GM12878 (cell line): Measurements from ENCODE around the gene SLC6A11. TPM values are rescaled to one million over a fixed set of nuclear protein-coding genes. Genes with fewer than 3 reads are reported as not detected.

Source experiments
- ATAC-seq: fragments of 200-7000 bp; cut with Tn5 transposase; 3 replicates; pipeline ENCODE4 v1.9.1; 2020; ENCODE audit warnings: mild to moderate bottlenecking, moderate library complexity
- BruUV-seq: library from RNA; stranded (reverse); fragments of 400-500 nt; replicated peaks from 2 replicates; lab custom pipeline; 2021; lab: Mats Ljungman, UMichigan
- CTCF ChIA-PET: fragments of 300-600 bp; sonication (Branson Sonifier 250); formaldehyde crosslinking; extraction: SDS; loops from one replicate; lab custom pipeline; 2021; ENCODE audit warnings: inconsistent platforms; lab: Yijun Ruan, JAX
- POLR2A ChIA-PET: fragments of 350-600 bp; formaldehyde crosslinking; extraction: SDS; loops from one replicate; lab custom pipeline; 2021; ENCODE audit warnings: inconsistent platforms; lab: Charles Lee
- RAD21 ChIA-PET: fragments of 300-600 bp; sonication (Branson Sonifier 250); formaldehyde crosslinking; loops from one replicate; lab custom pipeline; 2023; ENCODE audit warnings: antibody characterized with exemption; ENCODE audit not compliant: unreplicated experiment; lab: Charles Lee
- SMC1A ChIA-PET: fragments of 300-600 bp; sonication (Branson Sonifier 250); formaldehyde crosslinking; loops from one replicate; lab custom pipeline; 2023; ENCODE audit not compliant: unreplicated experiment, uncharacterized antibody; lab: Charles Lee
- DNase-seq: peaks from one replicate; pipeline ENCODE4 v3.0.0-alpha.2; 2011; ENCODE audit warnings: low read depth, low spot score
- FAIRE-seq: peaks from 3 replicates; lab custom pipeline; 2011; peaks lifted over from hg19 to GRCh38; lab: Jason Lieb, UNC
- H2AFZ ChIP-seq: 2 replicates; pipeline ENCODE4 v1.6.0; 2011; ENCODE audit warnings: low read depth, low read length, control low read depth; ENCODE audit not compliant: control insufficient read depth
- H3K27ac ChIP-seq: 2 replicates; pipeline ENCODE4 v1.5.1; 2011; ENCODE audit warnings: control low read depth; ENCODE audit not compliant: control insufficient read depth, insufficient read depth
- H3K27me3 ChIP-seq, 2 experiments: replicated peaks in 1 of 2; 2 replicates each; pipeline versions ENCODE4 v1.6.0 to v1.6.1; 2011; ENCODE audit warnings: low read length in 1 of 2; ENCODE audit not compliant: control insufficient read depth in 2 of 2, insufficient read depth in 2 of 2
- H3K36me3 ChIP-seq, 2 experiments: 2 replicates each; pipeline ENCODE4 v1.5.1; 2011; ENCODE audit warnings: low read length in 1 of 2; ENCODE audit not compliant: control insufficient read depth in 2 of 2, insufficient read depth in 2 of 2
- H3K4me1 ChIP-seq: 2 replicates; pipeline ENCODE4 v1.6.1; 2011; ENCODE audit warnings: mild to moderate bottlenecking, low read length, moderate library complexity, mixed read lengths; ENCODE audit not compliant: control insufficient read depth, insufficient read depth
- H3K4me2 ChIP-seq: 2 replicates; pipeline ENCODE4 v1.6.0; 2011; ENCODE audit warnings: control low read depth; ENCODE audit not compliant: control insufficient read depth, insufficient read depth
- H3K4me3 ChIP-seq: fragments of 200-600 bp; sonication (generic); 2 replicates; pipeline ENCODE4 v1.5.1; 2016
- H3K79me2 ChIP-seq: 2 replicates; pipeline ENCODE4 v1.6.0; 2011; ENCODE audit warnings: low read length; ENCODE audit not compliant: control insufficient read depth, insufficient read depth
- H3K9ac ChIP-seq: 2 replicates; pipeline ENCODE4 v1.8.0; 2011; ENCODE audit warnings: low read length, control low read depth, mixed read lengths; ENCODE audit not compliant: control insufficient read depth, insufficient read depth
- H3K9me3 ChIP-seq: replicated peaks from 3 replicates; pipeline ENCODE4 v1.5.1; 2011; ENCODE audit warnings: mild to moderate bottlenecking, low read length; ENCODE audit not compliant: control insufficient read depth, insufficient read depth
- H4K20me1 ChIP-seq: 2 replicates; pipeline ENCODE4 v1.6.0; 2011; ENCODE audit not compliant: control insufficient read depth, insufficient read depth
- BMI1 ChIP-seq: fragments of 450-650 bp; IDR thresholded peaks from 2 replicates; pipeline ENCODE4 v1.6.1; 2016; ENCODE audit warnings: mild to moderate bottlenecking, moderate library complexity, borderline replicate concordance
- HDAC6 ChIP-seq: fragments of 200-600 bp; sonication (generic); IDR thresholded peaks from one replicate; pipeline ENCODE4 v1.8.0; 2017; ENCODE audit warnings: antibody characterized with exemption; ENCODE audit not compliant: unreplicated experiment
- HDGF ChIP-seq: fragments of 450-650 bp; IDR thresholded peaks from 2 replicates; pipeline ENCODE4 v1.6.1; 2016; ENCODE audit warnings: antibody characterized with exemption
- PAX8 ChIP-seq: fragments of 450-650 bp; IDR thresholded peaks from 2 replicates; pipeline ENCODE4 v1.6.1; 2017; ENCODE audit warnings: mild to moderate bottlenecking, moderate library complexity
- POLR2AphosphoS2 ChIP-seq: IDR thresholded peaks from 2 replicates; pipeline ENCODE4 v1.6.1; 2011; ENCODE audit warnings: low read depth, mild to moderate bottlenecking, low read length, improper control_type of control experiment, moderate library complexity
- SIN3A ChIP-seq: IDR thresholded peaks from 2 replicates; pipeline ENCODE4 v1.6.1; 2012; ENCODE audit warnings: low read depth, low read length, improper control_type of control experiment
- SRF ChIP-seq, 2 experiments: IDR thresholded peaks; 2 replicates each; pipeline ENCODE4 v1.6.1; 2011; ENCODE audit warnings: low read depth in 2 of 2, low read length in 2 of 2, mild to moderate bottlenecking in 1 of 2, moderate library complexity in 1 of 2
- WGBS: methylation state at CpG from one replicate; pipeline ENCODE4 v1.1.6; 2016; ENCODE audit warnings: low lambda C conversion rate; ENCODE audit not compliant: insufficient replicate concordance, insufficient coverage; ENCODE audit errors: missing lambda C conversion rate; 5-methylcytosine and 5-hydroxymethylcytosine counted together
- in situ Hi-C: fragments of 300-500 bp; cut with MboI; formaldehyde crosslinking; loops from 9 replicates; pipeline ENCODE4 v1.14.3; 2018; ENCODE audit warnings: mixed read lengths
- intact Hi-C: fragments of 100-400 bp; cut with micrococcal nuclease; formaldehyde crosslinking; loops from one replicate; pipeline ENCODE4 v1.14.2; 2022; ENCODE audit not compliant: unreplicated experiment
- polyA plus RNA-seq, 11 experiments: library from polyadenylated mRNA; depleted of rRNA in 4 of 11; unstranded in 6 of 11; stranded (reverse) in 5 of 11; fragments of >200 nt; fragmentation: Nextera tagmentation in 4 of 11; fragmentation: Illumina TruSeq in 1 of 11; extraction: Ambion mirVana in 4 of 11; extraction: Trizol in 1 of 11; gene quantifications; 1 replicate in 1 of 11; 2 replicates in 10 of 11; pipeline versions ENCODE4 v1.2.1 to v1.2.3, GENCODE V29; 2011 to 2016; ENCODE audit warnings: inconsistent platforms in 2 of 11, missing spikeins in 2 of 11, low read depth in 1 of 11
- total RNA-seq, 4 experiments: library from RNA; depleted of rRNA in 3 of 4; stranded (reverse); fragments of >200 nt in 3 of 4; fragmentation: Illumina TruSeq in 1 of 4; extraction: Trizol in 1 of 4; gene quantifications; 2 replicates each; pipeline versions ENCODE4 v1.2.1 to v1.2.3, GENCODE V29; 2013 to 2021
- TF ChIP-seq, protein P1 (sequence below): IDR thresholded peaks from 2 replicates; pipeline ENCODE4 v1.6.1; 2012; ENCODE audit warnings: mild to moderate bottlenecking, low read depth, low read length
- TF ChIP-seq, protein P2 (sequence below): fragments of 450-650 bp; formaldehyde crosslinking; IDR thresholded peaks from 2 replicates; pipeline ENCODE4 v1.4.0; 2020; ENCODE audit warnings: mild to moderate bottlenecking, moderate library complexity

The SLC6A11 gene
- total and polyA plus RNA-seq, 10 of the 15 experiments (the other 5 are each of a cell fraction or from before 2014, with no cell fraction given), result not detected

DNA sequence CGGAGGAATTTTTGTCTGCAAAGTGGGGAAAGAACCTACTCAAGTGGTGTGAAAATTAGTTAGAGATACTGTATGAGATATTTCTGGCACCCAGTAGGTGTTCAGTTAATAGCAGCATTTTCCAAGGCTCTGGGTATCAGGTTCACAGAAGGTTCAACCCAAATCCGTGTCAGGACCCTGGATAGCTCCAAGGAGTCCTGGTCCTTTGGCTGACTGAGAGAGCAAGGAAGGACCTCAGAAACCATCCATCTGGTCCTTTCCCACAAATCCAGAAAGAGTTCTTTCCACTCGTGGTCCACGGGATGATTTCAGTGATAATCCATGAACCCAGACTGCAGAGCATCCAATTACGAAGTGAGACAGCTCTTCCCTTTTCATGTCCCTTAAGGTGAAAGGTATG, 51.4 kb downstream of the SLC6A11 start:
- no TSS peak for BruUV-seq
- FAIRE-seq, result no peak
- no peaks in the 10 kb centered on the region for H3K36me3 ChIP-seq
- TF ChIP-seq, protein P1, sequence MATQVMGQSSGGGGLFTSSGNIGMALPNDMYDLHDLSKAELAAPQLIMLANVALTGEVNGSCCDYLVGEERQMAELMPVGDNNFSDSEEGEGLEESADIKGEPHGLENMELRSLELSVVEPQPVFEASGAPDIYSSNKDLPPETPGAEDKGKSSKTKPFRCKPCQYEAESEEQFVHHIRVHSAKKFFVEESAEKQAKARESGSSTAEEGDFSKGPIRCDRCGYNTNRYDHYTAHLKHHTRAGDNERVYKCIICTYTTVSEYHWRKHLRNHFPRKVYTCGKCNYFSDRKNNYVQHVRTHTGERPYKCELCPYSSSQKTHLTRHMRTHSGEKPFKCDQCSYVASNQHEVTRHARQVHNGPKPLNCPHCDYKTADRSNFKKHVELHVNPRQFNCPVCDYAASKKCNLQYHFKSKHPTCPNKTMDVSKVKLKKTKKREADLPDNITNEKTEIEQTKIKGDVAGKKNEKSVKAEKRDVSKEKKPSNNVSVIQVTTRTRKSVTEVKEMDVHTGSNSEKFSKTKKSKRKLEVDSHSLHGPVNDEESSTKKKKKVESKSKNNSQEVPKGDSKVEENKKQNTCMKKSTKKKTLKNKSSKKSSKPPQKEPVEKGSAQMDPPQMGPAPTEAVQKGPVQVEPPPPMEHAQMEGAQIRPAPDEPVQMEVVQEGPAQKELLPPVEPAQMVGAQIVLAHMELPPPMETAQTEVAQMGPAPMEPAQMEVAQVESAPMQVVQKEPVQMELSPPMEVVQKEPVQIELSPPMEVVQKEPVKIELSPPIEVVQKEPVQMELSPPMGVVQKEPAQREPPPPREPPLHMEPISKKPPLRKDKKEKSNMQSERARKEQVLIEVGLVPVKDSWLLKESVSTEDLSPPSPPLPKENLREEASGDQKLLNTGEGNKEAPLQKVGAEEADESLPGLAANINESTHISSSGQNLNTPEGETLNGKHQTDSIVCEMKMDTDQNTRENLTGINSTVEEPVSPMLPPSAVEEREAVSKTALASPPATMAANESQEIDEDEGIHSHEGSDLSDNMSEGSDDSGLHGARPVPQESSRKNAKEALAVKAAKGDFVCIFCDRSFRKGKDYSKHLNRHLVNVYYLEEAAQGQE, result peak; percentile 83
- no peak for TF ChIP-seq POLR2AphosphoS2
- TF ChIP-seq HDGF, result no peak
- in situ Hi-C loops (no loop called here), intact Hi-C loops (no loop called here)
- 8% methylated on average over 5 of the region's 5 CpGs for WGBS
- ChIA-PET CTCF (no interaction called here), SMC1A (interaction anchor here (0.6 kb wide), 1 partner anchor 15 kb away, joined by 3 read pairs; no protein-coding TSS in a partner anchor), RAD21 (no interaction called here), POLR2A (no interaction called here)
- H3K79me2 ChIP-seq, result no peaks in the 10 kb centered on the region
- no peaks in the 10 kb centered on the region for H3K9me3 ChIP-seq
- no peak overlapping the region for H3K9ac ChIP-seq
- DNase-seq, result no peak
- no peak overlapping the region for H3K27ac ChIP-seq
- H3K4me3 ChIP-seq, result no peak overlapping the region
- no peak overlapping the region for H2AFZ ChIP-seq
- no peaks in the 10 kb centered on the region for H3K4me1 ChIP-seq
- H4K20me1 ChIP-seq, result no peaks in the 10 kb centered on the region
- peaks cover 0 to 3% of the 10 kb centered on the region in 2 experiments; a peak in 2 of 4 replicates for H3K27me3 ChIP-seq
- H3K4me2 ChIP-seq, result no peak overlapping the region
- ATAC-seq, result no peak

DNA sequence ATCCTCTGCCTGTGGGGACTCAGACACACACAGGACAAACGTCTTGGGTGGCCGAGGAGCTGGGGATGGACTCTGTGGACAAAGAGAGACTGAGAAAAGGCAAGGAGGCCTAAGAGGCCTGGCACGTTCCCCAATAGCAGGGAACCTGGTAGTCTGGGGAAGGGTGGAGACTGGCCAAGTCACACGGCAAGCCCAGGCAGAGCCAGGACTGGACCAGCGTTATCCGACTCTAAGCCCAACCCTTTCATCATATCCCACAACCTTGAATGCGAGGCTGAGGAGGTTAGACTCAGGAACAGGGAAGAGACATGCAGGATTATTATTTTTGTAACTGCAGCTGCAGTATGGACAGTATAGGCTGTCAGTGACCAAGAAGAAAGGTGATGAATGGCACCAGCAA, 53.4 kb downstream of the SLC6A11 start:
- H3K79me2 ChIP-seq, result no peaks in the 10 kb centered on the region
- intact Hi-C loops, result no loop called here
- ChIA-PET CTCF (interaction anchor here (0.6 kb wide), 1 partner anchor 54 kb away, joined by 3 read pairs; no protein-coding TSS in a partner anchor), POLR2A (no interaction called here), RAD21 (no interaction called here), SMC1A (no interaction called here)
- H3K27ac ChIP-seq, result no peak overlapping the region
- DNase-seq (no peak), FAIRE-seq (no peak), ATAC-seq (no peak)
- 18% methylated on average over 7 of the region's 7 CpGs for WGBS
- no peak overlapping the region for H2AFZ ChIP-seq
- no peak overlapping the region for H3K9ac ChIP-seq
- peaks cover 0 to 3% of the 10 kb centered on the region in 2 experiments; a peak in 2 of 4 replicates for H3K27me3 ChIP-seq
- no peaks in the 10 kb centered on the region for H4K20me1 ChIP-seq
- H3K4me2 ChIP-seq, result no peak overlapping the region
- TF ChIP-seq BMI1 (no peak), SIN3A (no peak), PAX8 (no peak), HDAC6 (no peak), SRF (IDR thresholded peaks at IDR 0.05; ENCODE audit: low read depth in 2 of 2, low read length in 2 of 2) (no peak)
- TF ChIP-seq, protein P2, sequence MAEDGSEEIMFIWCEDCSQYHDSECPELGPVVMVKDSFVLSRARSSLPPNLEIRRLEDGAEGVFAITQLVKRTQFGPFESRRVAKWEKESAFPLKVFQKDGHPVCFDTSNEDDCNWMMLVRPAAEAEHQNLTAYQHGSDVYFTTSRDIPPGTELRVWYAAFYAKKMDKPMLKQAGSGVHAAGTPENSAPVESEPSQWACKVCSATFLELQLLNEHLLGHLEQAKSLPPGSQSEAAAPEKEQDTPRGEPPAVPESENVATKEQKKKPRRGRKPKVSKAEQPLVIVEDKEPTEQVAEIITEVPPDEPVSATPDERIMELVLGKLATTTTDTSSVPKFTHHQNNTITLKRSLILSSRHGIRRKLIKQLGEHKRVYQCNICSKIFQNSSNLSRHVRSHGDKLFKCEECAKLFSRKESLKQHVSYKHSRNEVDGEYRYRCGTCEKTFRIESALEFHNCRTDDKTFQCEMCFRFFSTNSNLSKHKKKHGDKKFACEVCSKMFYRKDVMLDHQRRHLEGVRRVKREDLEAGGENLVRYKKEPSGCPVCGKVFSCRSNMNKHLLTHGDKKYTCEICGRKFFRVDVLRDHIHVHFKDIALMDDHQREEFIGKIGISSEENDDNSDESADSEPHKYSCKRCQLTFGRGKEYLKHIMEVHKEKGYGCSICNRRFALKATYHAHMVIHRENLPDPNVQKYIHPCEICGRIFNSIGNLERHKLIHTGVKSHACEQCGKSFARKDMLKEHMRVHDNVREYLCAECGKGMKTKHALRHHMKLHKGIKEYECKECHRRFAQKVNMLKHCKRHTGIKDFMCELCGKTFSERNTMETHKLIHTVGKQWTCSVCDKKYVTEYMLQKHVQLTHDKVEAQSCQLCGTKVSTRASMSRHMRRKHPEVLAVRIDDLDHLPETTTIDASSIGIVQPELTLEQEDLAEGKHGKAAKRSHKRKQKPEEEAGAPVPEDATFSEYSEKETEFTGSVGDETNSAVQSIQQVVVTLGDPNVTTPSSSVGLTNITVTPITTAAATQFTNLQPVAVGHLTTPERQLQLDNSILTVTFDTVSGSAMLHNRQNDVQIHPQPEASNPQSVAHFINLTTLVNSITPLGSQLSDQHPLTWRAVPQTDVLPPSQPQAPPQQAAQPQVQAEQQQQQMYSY (CRISPR knock-in tag), result no peak
- in situ Hi-C loops, result no loop called here
- H3K9me3 ChIP-seq, result no peaks in the 10 kb centered on the region
- no peak overlapping the region for H3K4me3 ChIP-seq
- BruUV-seq, result no TSS peak
- no peaks in the 10 kb centered on the region for H3K4me1 ChIP-seq
- no peaks in the 10 kb centered on the region for H3K36me3 ChIP-seq
